ENCODE measurements around the gene TRIM41. TPM values are rescaled to one million over a fixed set of nuclear protein-coding genes. Genes with fewer than 3 reads are reported as not detected.

TRIM41 gene
- total and polyA plus RNA-seq, 2 of the 13 experiments (the other 11 are each of a cell fraction or from before 2014, with no cell fraction given): 10.2 to 16.7 TPM

DNA sequence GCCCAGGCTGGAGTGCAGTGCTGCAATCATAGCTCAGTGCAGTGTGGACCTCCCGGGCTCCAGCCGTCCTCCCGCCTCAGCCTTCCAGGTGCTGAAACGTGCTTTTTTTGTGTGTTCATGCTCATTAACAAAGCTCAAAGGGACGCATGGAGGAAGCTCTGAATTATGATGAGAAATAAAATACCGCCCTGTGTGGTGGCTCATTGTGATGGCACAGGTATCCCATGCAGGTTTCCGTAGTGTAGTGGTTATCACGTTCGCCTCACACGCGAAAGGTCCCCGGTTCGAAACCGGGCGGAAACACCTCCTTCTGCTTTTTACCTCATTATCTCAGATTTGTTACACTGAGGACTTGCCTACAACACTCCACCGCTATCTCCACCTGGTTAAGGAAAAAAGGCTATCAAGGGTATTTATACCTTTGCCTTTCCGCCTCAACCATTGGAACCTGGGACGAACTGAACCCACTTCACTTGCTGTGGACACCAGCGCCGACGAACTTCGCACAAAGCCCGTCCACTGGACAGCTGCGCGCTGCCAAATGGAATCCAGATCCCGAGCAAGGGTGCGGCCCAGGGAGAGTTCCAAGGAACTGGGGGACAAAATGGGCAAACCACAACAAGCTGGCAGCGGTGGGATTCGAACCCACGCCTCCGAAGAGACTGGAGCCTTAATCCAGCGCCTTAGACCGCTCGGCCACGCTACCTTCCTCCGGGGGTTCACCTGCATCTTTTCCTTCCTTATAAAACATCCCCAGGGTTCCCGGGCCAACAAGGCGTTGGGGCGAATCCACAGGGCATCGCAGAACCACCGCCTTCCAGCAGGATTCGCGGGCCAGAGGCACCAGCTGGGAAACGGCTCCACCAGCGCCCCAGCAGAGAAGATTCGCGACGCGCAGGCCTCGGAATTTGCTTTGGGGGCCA lies 49.4 kb upstream of the TRIM41 start (continued):
- TF ChIP-seq PTBP1 (IDR thresholded peaks at IDR 0.05; ENCODE audit: low read depth, low read length, poor library complexity, severe bottlenecking) (no peak), TCF7L2 (IDR thresholded peaks at IDR 0.05; ENCODE audit: low read depth, low read length) (no peak), ARNT2 (CRISPR knock-in tag; IDR thresholded peaks at IDR 0.05; ENCODE audit: low read depth) (no peak), IKZF1 (IDR thresholded peaks at IDR 0.05) (no peak), SOX13 (IDR thresholded peaks at IDR 0.05) (no peak), SOX13 (CRISPR knock-in tag; conservative IDR thresholded peaks at IDR 0.05 in 1 of 2, IDR thresholded peaks at IDR 0.05 in 1 of 2) (no peak), ZNF24 (IDR thresholded peaks at IDR 0.05) (peak; percentile 89), MED8 (CRISPR knock-in tag; IDR thresholded peaks at IDR 0.05; ENCODE audit: insufficient replicate concordance) (no peak), KDM2A (CRISPR knock-in tag; IDR thresholded peaks at IDR 0.05; ENCODE audit: borderline replicate concordance, low read depth) (peak; percentile 37; the same call in 1 of the 2 replicates), ZNF629 (CRISPR knock-in tag; conservative IDR thresholded peaks at IDR 0.05) (peak; percentile 66), ZFP82 (CRISPR knock-in tag; IDR thresholded peaks at IDR 0.05; ENCODE audit: borderline replicate concordance) (no peak), ZNF34 (CRISPR knock-in tag; IDR thresholded peaks at IDR 0.05; ENCODE audit: borderline replicate concordance) (no peak), ZSCAN31 (CRISPR knock-in tag; IDR thresholded peaks at IDR 0.05; ENCODE audit: low read depth) (no peak), NKX3-1 (CRISPR knock-in tag; IDR thresholded peaks at IDR 0.05) (no peak), CHD4 (IDR thresholded peaks at IDR 0.05; ENCODE audit: borderline replicate concordance, low read length) (peak; percentile 62; the same call in 1 of the 2 replicates), GTF3A (CRISPR knock-in tag; conservative IDR thresholded peaks at IDR 0.05) (no peak)
- TF ChIP-seq, protein P1, sequence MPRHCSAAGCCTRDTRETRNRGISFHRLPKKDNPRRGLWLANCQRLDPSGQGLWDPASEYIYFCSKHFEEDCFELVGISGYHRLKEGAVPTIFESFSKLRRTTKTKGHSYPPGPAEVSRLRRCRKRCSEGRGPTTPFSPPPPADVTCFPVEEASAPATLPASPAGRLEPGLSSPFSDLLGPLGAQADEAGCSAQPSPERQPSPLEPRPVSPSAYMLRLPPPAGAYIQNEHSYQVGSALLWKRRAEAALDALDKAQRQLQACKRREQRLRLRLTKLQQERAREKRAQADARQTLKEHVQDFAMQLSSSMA (CRISPR knock-in tag; IDR thresholded peaks at IDR 0.05): no peak
- TF ChIP-seq, protein P2, sequence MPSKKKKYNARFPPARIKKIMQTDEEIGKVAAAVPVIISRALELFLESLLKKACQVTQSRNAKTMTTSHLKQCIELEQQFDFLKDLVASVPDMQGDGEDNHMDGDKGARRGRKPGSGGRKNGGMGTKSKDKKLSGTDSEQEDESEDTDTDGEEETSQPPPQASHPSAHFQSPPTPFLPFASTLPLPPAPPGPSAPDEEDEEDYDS (CRISPR knock-in tag; IDR thresholded peaks at IDR 0.05): peak; percentile 41; the same call in 1 of the 2 replicates
- TF ChIP-seq, protein P3, sequence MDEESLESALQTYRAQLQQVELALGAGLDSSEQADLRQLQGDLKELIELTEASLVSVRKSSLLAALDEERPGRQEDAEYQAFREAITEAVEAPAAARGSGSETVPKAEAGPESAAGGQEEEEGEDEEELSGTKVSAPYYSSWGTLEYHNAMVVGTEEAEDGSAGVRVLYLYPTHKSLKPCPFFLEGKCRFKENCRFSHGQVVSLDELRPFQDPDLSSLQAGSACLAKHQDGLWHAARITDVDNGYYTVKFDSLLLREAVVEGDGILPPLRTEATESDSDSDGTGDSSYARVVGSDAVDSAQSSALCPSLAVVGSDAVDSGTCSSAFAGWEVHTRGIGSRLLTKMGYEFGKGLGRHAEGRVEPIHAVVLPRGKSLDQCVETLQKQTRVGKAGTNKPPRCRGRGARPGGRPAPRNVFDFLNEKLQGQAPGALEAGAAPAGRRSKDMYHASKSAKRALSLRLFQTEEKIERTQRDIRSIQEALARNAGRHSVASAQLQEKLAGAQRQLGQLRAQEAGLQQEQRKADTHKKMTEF (CRISPR knock-in tag; IDR thresholded peaks at IDR 0.05): 0 out of 2 replicates have a peak, but pooled peaks have one; percentile 41
- TF ChIP-seq, protein P4, sequence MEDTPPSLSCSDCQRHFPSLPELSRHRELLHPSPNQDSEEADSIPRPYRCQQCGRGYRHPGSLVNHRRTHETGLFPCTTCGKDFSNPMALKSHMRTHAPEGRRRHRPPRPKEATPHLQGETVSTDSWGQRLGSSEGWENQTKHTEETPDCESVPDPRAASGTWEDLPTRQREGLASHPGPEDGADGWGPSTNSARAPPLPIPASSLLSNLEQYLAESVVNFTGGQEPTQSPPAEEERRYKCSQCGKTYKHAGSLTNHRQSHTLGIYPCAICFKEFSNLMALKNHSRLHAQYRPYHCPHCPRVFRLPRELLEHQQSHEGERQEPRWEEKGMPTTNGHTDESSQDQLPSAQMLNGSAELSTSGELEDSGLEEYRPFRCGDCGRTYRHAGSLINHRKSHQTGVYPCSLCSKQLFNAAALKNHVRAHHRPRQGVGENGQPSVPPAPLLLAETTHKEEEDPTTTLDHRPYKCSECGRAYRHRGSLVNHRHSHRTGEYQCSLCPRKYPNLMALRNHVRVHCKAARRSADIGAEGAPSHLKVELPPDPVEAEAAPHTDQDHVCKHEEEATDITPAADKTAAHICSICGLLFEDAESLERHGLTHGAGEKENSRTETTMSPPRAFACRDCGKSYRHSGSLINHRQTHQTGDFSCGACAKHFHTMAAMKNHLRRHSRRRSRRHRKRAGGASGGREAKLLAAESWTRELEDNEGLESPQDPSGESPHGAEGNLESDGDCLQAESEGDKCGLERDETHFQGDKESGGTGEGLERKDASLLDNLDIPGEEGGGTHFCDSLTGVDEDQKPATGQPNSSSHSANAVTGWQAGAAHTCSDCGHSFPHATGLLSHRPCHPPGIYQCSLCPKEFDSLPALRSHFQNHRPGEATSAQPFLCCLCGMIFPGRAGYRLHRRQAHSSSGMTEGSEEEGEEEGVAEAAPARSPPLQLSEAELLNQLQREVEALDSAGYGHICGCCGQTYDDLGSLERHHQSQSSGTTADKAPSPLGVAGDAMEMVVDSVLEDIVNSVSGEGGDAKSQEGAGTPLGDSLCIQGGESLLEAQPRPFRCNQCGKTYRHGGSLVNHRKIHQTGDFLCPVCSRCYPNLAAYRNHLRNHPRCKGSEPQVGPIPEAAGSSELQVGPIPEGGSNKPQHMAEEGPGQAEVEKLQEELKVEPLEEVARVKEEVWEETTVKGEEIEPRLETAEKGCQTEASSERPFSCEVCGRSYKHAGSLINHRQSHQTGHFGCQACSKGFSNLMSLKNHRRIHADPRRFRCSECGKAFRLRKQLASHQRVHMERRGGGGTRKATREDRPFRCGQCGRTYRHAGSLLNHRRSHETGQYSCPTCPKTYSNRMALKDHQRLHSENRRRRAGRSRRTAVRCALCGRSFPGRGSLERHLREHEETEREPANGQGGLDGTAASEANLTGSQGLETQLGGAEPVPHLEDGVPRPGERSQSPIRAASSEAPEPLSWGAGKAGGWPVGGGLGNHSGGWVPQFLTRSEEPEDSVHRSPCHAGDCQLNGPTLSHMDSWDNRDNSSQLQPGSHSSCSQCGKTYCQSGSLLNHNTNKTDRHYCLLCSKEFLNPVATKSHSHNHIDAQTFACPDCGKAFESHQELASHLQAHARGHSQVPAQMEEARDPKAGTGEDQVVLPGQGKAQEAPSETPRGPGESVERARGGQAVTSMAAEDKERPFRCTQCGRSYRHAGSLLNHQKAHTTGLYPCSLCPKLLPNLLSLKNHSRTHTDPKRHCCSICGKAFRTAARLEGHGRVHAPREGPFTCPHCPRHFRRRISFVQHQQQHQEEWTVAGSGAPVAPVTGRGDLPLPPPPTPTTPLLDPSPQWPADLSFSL (CRISPR knock-in tag; IDR thresholded peaks at IDR 0.05): peak; percentile 28; the same call in 1 of the 2 replicates
